HG03378 (cell line): ENCODE results near the gene OAT.
"Not testable (repeated sequence)": the region's sequence is repeated elsewhere in the genome, so short reads cannot be mapped to it uniquely, and the experiment has no call there.

ENCODE experiments used
- ATAC-seq: cut with Tn5 transposase; IDR thresholded peaks from one replicate; pipeline ENCODE4 v1.9.1; 2021; ENCODE audit warnings: mild to moderate bottlenecking, moderate library complexity; ENCODE audit not compliant: unreplicated experiment

OAT gene

GRCh38 chr10:124380256-124380995 is 38.3 kb downstream of the OAT start:
- no peak for ATAC-seq

GRCh38 chr10:124379609-124380193 is 39.0 kb downstream of the OAT start:
- no peak for ATAC-seq

GRCh38 chr10:124378881-124379471 is 39.7 kb downstream of the OAT start:
- no peak for ATAC-seq

- no peak for ATAC-seq
Measured at GRCh38 chr10:124378271-124378670, 40.5 kb downstream of the OAT start.

GRCh38 chr10:124377101-124377500 is 41.6 kb downstream of the OAT start:
- ATAC-seq, result no peak

GRCh38 chr10:124376411-124376810 is 42.3 kb downstream of the OAT start:
- no peak for ATAC-seq

- ATAC-seq, result no peak
Measured at GRCh38 chr10:124375691-124376090, 43.0 kb downstream of the OAT start.

GRCh38 chr10:124375353-124375614 is 43.4 kb downstream of the OAT start:
- ATAC-seq, result no peak

- no peak for ATAC-seq
Measured at GRCh38 chr10:124374535-124375352, 44.0 kb downstream of the OAT start.

- no peak for ATAC-seq
Measured at GRCh38 chr10:124372899-124373298, 45.8 kb downstream of the OAT start.

- ATAC-seq, result no peak
Measured at GRCh38 chr10:124370426-124370825, 48.3 kb downstream of the OAT start.

- ATAC-seq, result no peak
Measured at GRCh38 chr10:124369986-124370385, 48.7 kb downstream of the OAT start.

GRCh38 chr10:124369533-124369932 is 49.2 kb downstream of the OAT start:
- ATAC-seq, result not testable (repeated sequence)

- ATAC-seq, result no peak
Measured at GRCh38 chr10:124369066-124369465, 49.7 kb downstream of the OAT start.

GRCh38 chr10:124367936-124368335 is 50.8 kb downstream of the OAT start:
- no peak for ATAC-seq

GRCh38 chr10:124367414-124367813 is 51.3 kb downstream of the OAT start:
- no peak for ATAC-seq

- ATAC-seq, result no peak
Measured at GRCh38 chr10:124366825-124367224, 51.9 kb downstream of the OAT start.

- no peak for ATAC-seq
Measured at GRCh38 chr10:124366343-124366742, 52.4 kb downstream of the OAT start.

- no peak for ATAC-seq
Measured at GRCh38 chr10:124364674-124365073, 54.0 kb downstream of the OAT start.

- ATAC-seq, result no peak
Measured at GRCh38 chr10:124362568-124362967, 56.2 kb downstream of the OAT start.

GRCh38 chr10:124359336-124359832 is 59.3 kb downstream of the OAT start:
- ATAC-seq, result no peak

- ATAC-seq, result no peak
Measured at GRCh38 chr10:124357561-124357885, 61.2 kb downstream of the OAT start.
